ENCODE data around the gene MAP1B. TPM values are rescaled to one million over a fixed set of nuclear protein-coding genes. Genes with fewer than 3 reads are reported as not detected.

MAP1B gene
- polyA plus RNA-seq, 3 donors, result 0.02 TPM; not detected in 2

DNA sequence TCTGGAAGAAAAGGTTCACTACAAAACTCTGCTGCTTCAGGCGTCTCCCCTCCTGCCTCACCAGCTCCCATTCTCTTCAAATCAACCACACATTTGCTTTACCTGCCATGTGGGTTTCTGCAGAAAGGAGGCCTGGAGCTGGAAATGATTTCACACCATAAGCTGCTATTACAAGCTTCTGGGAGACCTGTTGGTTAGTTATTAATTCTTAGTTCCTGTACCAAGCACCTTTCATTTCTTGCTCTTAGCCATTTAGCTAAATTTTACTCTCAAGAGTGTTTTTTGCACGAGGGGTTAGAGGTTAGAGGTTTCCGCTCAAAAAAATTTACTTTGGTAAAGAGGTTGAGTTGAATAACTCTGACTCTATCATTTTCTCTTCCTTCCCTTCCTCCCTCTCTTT, 70.3 kb downstream of the MAP1B start:
- no peaks in the 10 kb centered on the region for H3K4me1 ChIP-seq (ENCODE audit: control insufficient read depth in 1 of 2, insufficient read depth in 2 of 2, low read length in 2 of 2)
- no peaks in the 10 kb centered on the region for H3K9me3 ChIP-seq (replicated peaks in 1 of 2; ENCODE audit: control insufficient read depth in 1 of 2, insufficient read depth in 1 of 2, low read length in 2 of 2)
- Mint-ChIP-seq H3K27ac (no peak overlapping the region), H3K9me3 (peaks cover 0 to 4% (median 0%) of the 10 kb centered on the region in 7 donors), H3K4me3 (no peak overlapping the region), H3K36me3 (no peaks in the 10 kb centered on the region), H3K27me3 (ENCODE audit: low read depth in 3 of 3) (peaks cover 12 to 19% (median 19%) of the 10 kb centered on the region in 3 donors), H3K4me1 (no peaks in the 10 kb centered on the region)
- H3K27ac ChIP-seq (ENCODE audit: low read depth in 1 of 2, low read length in 2 of 2), result no peak overlapping the region
- H3K27me3 ChIP-seq (ENCODE audit: control insufficient read depth in 2 of 2, insufficient read depth in 2 of 2, low read length in 2 of 2), result no peaks in the 10 kb centered on the region
- TF ChIP-seq, protein P1, sequence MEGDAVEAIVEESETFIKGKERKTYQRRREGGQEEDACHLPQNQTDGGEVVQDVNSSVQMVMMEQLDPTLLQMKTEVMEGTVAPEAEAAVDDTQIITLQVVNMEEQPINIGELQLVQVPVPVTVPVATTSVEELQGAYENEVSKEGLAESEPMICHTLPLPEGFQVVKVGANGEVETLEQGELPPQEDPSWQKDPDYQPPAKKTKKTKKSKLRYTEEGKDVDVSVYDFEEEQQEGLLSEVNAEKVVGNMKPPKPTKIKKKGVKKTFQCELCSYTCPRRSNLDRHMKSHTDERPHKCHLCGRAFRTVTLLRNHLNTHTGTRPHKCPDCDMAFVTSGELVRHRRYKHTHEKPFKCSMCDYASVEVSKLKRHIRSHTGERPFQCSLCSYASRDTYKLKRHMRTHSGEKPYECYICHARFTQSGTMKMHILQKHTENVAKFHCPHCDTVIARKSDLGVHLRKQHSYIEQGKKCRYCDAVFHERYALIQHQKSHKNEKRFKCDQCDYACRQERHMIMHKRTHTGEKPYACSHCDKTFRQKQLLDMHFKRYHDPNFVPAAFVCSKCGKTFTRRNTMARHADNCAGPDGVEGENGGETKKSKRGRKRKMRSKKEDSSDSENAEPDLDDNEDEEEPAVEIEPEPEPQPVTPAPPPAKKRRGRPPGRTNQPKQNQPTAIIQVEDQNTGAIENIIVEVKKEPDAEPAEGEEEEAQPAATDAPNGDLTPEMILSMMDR (IDR thresholded peaks at IDR 0.05), result no peak
- no peak overlapping the region for H3K9ac ChIP-seq (ENCODE audit: insufficient read depth, low read length, poor library complexity, severe bottlenecking)
- no peak overlapping the region for H3K4me2 ChIP-seq (replicated peaks; ENCODE audit: extremely low read depth, low read length, poor library complexity, severe bottlenecking)
- no peaks in the 10 kb centered on the region for H3K79me2 ChIP-seq (ENCODE audit: insufficient read depth, low read length)
- H3K4me3 ChIP-seq (replicated peaks in 1 of 3; ENCODE audit: low read depth in 2 of 3, low read length in 3 of 3), result no peak overlapping the region
- H2AFZ ChIP-seq (ENCODE audit: insufficient read depth, low read depth, low read length, poor library complexity, severe bottlenecking), result no peak overlapping the region
- no peak for DNase-seq
- WGBS (ENCODE audit: insufficient coverage), result no CpG with 5 or more reads among the region's 3 CpGs
- H3K36me3 ChIP-seq (replicated peaks in 1 of 2; ENCODE audit: control insufficient read depth in 1 of 2, insufficient read depth in 2 of 2, low read length in 2 of 2), result no peaks in the 10 kb centered on the region
- no peaks in the 10 kb centered on the region for H4K20me1 ChIP-seq (ENCODE audit: insufficient read depth, low read length)
- intact Hi-C loops (cut with micrococcal nuclease), result no loop called here

DNA sequence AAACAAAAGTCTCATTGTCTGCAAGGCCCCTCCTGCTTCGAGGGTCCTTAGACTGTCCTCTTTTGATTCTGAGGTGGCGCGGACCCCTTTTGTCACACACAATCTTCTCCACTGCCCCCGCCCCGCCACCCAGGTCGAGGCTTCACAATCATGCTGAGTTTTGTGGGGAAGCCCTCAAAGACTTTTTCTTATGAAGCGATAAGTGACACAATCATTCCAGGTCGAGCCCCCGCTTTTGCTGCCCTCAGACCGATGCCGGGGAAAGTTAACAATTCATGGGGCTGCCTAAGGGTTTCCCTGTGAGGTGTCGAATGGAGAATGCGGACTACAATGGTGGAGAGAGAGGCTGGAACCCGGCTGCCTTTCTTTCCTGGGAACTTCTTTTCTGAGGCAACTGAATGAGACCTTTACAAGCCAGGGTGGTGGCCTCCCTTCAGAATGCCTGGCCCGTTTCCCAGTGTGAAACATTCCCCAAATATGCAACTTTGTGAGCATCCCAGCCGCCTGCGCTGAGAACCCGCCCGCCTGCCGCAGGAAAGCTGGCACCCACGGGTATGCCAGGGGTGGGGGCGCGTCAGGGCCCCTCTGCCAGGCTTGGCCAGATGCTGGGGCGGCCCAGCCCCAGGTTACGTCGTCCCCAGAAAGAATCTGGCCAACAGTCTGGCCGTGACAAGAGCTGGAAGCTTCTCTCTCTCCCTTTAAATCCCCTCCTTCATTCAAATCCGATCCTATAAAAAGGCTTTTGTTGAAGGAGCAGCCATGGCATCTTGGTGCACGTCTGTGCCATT, 71.9 kb downstream of the MAP1B start:
- intact Hi-C loops (cut with micrococcal nuclease), result no loop called here

More for the DNA sequence above, 71.9 kb downstream of the MAP1B start:
- H4K20me1 ChIP-seq (ENCODE audit: insufficient read depth, low read length), result no peaks in the 10 kb centered on the region
- no peak overlapping the region for H3K27ac Mint-ChIP-seq
- H3K36me3 Mint-ChIP-seq, result no peaks in the 10 kb centered on the region
- no peak overlapping the region for H2AFZ ChIP-seq (ENCODE audit: insufficient read depth, low read depth, low read length, poor library complexity, severe bottlenecking)
- H3K27me3 ChIP-seq (ENCODE audit: control insufficient read depth in 2 of 2, insufficient read depth in 2 of 2, low read length in 2 of 2), result no peaks in the 10 kb centered on the region
- no peak overlapping the region for H3K4me2 ChIP-seq (replicated peaks; ENCODE audit: extremely low read depth, low read length, poor library complexity, severe bottlenecking)
- H3K4me1 ChIP-seq (ENCODE audit: control insufficient read depth in 1 of 2, insufficient read depth in 2 of 2, low read length in 2 of 2), result no peaks in the 10 kb centered on the region
- whole genome bisulfite sequencing (ENCODE audit: insufficient coverage), result 88% methylated on average over 26 of the region's 29 CpGs
- TF ChIP-seq, protein P1 (IDR thresholded peaks at IDR 0.05), result no peak
- peaks cover 15 to 23% (median 21%) of the 10 kb centered on the region in 3 donors for H3K27me3 Mint-ChIP-seq (ENCODE audit: low read depth in 3 of 3)
- peaks cover 0 to 4% (median 0%) of the 10 kb centered on the region in 7 donors for H3K9me3 Mint-ChIP-seq
- no peak overlapping the region for H3K4me3 Mint-ChIP-seq
- H3K9ac ChIP-seq (ENCODE audit: insufficient read depth, low read length, poor library complexity, severe bottlenecking), result no peak overlapping the region
- no peak for DNase-seq
- H3K4me3 ChIP-seq (replicated peaks in 1 of 3; ENCODE audit: low read depth in 2 of 3, low read length in 3 of 3), result no peak overlapping the region
- no peaks in the 10 kb centered on the region for H3K9me3 ChIP-seq (replicated peaks in 1 of 2; ENCODE audit: control insufficient read depth in 1 of 2, insufficient read depth in 1 of 2, low read length in 2 of 2)
- no peaks in the 10 kb centered on the region for H3K79me2 ChIP-seq (ENCODE audit: insufficient read depth, low read length)
- no peaks in the 10 kb centered on the region for H3K4me1 Mint-ChIP-seq
- H3K36me3 ChIP-seq (replicated peaks in 1 of 2; ENCODE audit: control insufficient read depth in 1 of 2, insufficient read depth in 2 of 2, low read length in 2 of 2), result no peaks in the 10 kb centered on the region
- no peak overlapping the region for H3K27ac ChIP-seq (ENCODE audit: low read depth in 1 of 2, low read length in 2 of 2)
